ENCODE results near the gene UBE3B. TPM values are rescaled to one million over a fixed set of nuclear protein-coding genes. Genes with fewer than 3 reads are reported as not detected.

Gene UBE3B
- total RNA-seq, 1 donor from 2014 or later, result 40.3 TPM

DNA sequence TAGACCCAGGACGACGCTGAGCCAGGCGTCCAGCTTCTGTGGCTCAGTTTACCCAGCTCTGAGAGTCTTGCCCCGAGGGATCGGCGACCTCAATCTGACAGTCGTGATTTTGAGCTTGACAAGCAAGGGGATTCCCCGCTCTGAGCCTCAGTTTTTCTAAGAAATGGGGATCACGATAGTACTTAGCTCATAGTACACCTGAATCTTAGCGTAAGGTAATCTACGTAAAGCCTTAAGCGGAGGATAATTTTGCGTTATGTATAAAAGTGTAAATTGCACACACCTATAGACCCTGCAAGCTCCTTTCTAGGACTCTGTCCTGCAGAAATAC, 96.4 kb downstream of the UBE3B start:
- TF ChIP-seq, protein P1, sequence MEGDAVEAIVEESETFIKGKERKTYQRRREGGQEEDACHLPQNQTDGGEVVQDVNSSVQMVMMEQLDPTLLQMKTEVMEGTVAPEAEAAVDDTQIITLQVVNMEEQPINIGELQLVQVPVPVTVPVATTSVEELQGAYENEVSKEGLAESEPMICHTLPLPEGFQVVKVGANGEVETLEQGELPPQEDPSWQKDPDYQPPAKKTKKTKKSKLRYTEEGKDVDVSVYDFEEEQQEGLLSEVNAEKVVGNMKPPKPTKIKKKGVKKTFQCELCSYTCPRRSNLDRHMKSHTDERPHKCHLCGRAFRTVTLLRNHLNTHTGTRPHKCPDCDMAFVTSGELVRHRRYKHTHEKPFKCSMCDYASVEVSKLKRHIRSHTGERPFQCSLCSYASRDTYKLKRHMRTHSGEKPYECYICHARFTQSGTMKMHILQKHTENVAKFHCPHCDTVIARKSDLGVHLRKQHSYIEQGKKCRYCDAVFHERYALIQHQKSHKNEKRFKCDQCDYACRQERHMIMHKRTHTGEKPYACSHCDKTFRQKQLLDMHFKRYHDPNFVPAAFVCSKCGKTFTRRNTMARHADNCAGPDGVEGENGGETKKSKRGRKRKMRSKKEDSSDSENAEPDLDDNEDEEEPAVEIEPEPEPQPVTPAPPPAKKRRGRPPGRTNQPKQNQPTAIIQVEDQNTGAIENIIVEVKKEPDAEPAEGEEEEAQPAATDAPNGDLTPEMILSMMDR (conservative IDR thresholded peaks at IDR 0.05; ENCODE audit: low read depth, low read length), result no peak
- no peak for DNase-seq (ENCODE audit: low read depth)
- peak overlapping the region; percentile 88 for H3K4me3 ChIP-seq (ENCODE audit: low read depth, low read length)

DNA sequence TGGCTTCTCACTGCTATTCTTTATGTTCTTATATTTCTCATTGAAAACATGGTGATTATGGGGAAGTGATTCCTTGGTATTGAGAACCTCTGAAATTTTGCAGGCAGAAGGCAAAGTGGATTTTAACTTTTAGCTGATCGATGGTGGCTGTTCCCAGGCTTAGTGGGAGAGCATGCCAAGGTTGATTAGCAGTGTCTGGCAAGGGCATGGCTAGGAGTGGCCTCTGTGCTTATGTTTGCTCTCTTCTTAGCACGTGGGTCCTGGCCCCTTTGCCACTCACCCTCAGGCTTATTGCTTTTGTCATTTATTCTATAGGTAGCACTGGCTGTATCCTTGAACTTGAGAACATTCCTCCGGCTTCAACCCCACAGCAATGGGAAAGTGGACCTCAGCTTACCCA, 98.2 kb downstream of the UBE3B start:
- H3K4me3 ChIP-seq (ENCODE audit: low read depth, low read length), result no peak overlapping the region
- DNase-seq (ENCODE audit: low read depth), result no peak
- TF ChIP-seq, protein P1 (conservative IDR thresholded peaks at IDR 0.05; ENCODE audit: low read depth, low read length), result no peak

DNA sequence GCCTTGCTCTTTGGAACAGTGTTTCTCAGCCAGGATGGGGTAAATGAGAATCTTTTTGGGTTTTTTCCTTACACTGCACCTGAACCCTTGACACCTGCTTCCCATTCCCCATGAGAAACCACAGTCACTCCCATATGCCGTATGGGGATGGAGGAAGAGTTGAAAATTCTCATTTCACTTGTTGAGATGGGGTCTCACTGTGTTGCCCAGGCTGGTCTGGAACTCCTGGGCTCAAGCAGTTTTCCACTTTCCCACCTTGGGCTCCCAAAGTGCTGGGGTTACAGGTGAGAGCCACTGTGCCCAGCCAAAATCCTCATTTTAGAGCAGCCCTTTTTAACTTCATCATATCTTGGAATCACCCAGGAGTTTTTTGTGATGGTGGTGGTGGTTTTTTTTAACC, 99.9 kb downstream of the UBE3B start:
- no peak overlapping the region for H3K4me3 ChIP-seq (ENCODE audit: low read depth, low read length)
- TF ChIP-seq, protein P1 (conservative IDR thresholded peaks at IDR 0.05; ENCODE audit: low read depth, low read length), result no peak

DNA sequence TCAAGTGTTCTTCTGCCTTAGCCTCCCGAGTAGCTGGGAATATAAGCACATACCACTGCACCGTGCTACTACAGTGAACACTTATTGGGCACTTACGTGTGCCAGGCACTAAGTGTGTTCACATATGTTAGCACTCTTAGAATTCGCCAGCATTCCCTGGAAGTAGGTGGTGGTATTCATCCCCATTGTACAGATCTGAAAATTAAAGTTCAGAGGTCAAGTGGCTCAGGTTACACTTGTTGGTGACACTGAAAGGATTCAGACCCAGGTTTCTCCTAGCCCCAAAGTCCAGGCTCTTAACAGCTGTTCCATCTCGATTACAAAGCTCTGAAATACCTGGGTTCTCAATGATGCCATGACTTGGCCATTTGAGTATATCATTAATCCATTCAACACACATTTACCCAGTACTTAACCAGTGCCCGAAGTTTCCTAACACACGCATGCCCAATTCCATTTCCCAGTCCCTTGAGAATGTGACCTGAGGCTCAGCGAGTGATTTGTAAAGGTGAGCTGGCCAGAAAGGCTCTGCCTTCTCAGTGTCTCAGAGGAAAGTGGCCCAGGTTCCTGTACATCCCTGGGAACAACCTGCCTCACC, 101.0 kb downstream of the UBE3B start:
- H3K4me3 ChIP-seq (ENCODE audit: low read depth, low read length), result no peak overlapping the region
- TF ChIP-seq, protein P1 (conservative IDR thresholded peaks at IDR 0.05; ENCODE audit: low read depth, low read length), result no peak
- peak; percentile 84 for DNase-seq (ENCODE audit: low read depth)

More for the DNA sequence above, 99.9 kb downstream of the UBE3B start:
- no peak for DNase-seq (ENCODE audit: low read depth)

DNA sequence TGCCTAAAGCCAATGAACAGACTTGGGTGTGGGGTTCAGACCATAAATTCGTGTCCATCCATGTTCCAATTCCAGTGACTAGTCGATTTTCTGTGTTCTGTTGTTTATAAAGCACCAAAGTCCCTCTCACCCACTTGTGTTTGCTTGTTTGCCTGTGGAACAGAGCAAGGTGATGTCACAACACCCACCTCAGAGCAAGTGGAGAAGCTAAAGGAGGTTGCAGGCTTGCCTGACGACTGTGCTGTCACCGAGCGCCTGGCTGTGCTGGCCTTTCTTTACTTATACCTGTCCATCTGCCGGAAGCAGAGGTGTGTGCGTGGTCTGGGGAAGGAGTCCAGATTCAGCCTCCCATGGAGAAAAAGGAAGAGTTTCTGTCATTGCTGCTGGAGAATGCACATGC, 102.2 kb downstream of the UBE3B start:
- DNase-seq (ENCODE audit: low read depth), result no peak
- no peak overlapping the region for H3K4me3 ChIP-seq (ENCODE audit: low read depth, low read length)
- TF ChIP-seq, protein P1 (conservative IDR thresholded peaks at IDR 0.05; ENCODE audit: low read depth, low read length), result no peak

DNA sequence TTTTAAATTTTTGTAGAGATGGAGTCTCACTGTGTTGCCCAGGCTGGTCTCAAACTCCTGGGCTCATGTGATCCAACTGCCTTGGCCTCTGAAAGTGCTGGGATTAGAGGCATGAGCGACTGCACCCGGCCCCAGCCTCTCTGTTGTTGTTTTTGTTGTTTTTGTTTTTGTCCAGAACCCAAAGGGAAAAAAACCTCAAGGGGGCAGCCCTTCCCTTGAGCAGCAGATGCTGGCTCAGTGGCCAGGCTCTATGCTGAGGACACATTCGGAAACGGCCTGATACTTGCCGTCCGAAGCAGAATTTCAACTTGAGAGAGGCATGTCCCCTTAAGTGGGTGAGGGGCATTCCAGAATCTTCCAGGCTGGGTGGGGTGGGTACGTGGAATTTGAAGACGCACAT, 102.8 kb downstream of the UBE3B start:
- H3K4me3 ChIP-seq (ENCODE audit: low read depth, low read length), result no peak overlapping the region
- TF ChIP-seq, protein P1 (conservative IDR thresholded peaks at IDR 0.05; ENCODE audit: low read depth, low read length), result no peak
- no peak for DNase-seq (ENCODE audit: low read depth)

DNA sequence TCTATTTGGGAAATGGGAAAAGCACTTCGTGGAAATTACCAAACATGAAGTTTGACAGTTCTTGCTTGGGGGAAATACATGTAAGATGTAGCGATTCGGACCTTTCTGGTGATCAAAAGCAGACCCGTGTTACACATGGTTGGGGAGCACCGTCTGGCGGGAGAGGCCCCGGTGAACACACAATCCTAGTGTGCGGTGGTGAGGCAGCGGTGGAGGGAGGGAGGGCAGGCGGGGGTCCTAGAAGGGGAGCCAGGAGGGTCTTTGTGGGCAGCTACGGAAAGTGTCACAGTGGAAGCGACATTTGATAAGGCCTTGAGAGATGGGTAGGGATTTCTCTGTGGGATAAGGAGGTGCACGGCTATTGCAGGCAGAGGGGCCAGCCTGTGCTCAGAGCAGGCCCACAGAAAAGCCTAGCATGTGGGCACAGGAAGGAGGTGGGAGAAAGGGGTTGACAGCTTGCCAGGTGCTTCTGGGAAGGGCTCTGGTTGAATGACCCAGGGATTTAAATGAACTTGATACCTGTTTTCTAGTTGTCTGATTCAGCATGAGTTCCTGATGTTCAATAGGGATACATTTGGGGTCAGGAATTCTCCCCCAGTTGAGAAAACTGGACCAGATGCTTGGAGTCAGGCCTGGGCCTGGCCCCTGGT, 103.4 kb downstream of the UBE3B start:
- TF ChIP-seq, protein P1 (conservative IDR thresholded peaks at IDR 0.05; ENCODE audit: low read depth, low read length), result no peak
- DNase-seq (ENCODE audit: low read depth), result no peak
- no peak overlapping the region for H3K4me3 ChIP-seq (ENCODE audit: low read depth, low read length)
